Keratinocyte (primary cell): ENCODE results near the gene PPP1R3E.

Experiments used
- CTCF ChIP-seq, 3 experiments: IDR thresholded peaks in 1 of 3; conservative IDR thresholded peaks in 1 of 3; optimal IDR thresholded peaks in 1 of 3; 2 replicates in 2 of 3; 3 replicates in 1 of 3; pipeline versions ENCODE3 to v1.5.1; 2011; ENCODE audit warnings: low read length in 3 of 3, mild to moderate bottlenecking in 3 of 3, moderate library complexity in 2 of 3, control low read depth in 1 of 3, inconsistent platforms in 1 of 3; ENCODE audit not compliant: insufficient read depth in 2 of 3; ENCODE audit errors: extremely low read depth in 1 of 3
- EZH2 ChIP-seq: IDR thresholded peaks from one replicate; pipeline ENCODE4 v1.6.1; 2012; ENCODE audit warnings: inconsistent platforms, mild to moderate bottlenecking, low read length, moderate library complexity

GRCh38 chr14:23258256-23258655 lies 44.4 kb downstream of the PPP1R3E start:
- no peak for TF ChIP-seq CTCF (optimal IDR thresholded peaks at IDR 0.05 in 1 of 3, IDR thresholded peaks at IDR 0.05 in 1 of 3, conservative IDR thresholded peaks at IDR 0.05 in 1 of 3; ENCODE audit: extremely low read depth in 1 of 3, insufficient read depth in 2 of 3, low read length in 3 of 3)
- no peak for TF ChIP-seq EZH2
